ENCODE data around the gene HOXA5.

Gene HOXA5

DNA sequence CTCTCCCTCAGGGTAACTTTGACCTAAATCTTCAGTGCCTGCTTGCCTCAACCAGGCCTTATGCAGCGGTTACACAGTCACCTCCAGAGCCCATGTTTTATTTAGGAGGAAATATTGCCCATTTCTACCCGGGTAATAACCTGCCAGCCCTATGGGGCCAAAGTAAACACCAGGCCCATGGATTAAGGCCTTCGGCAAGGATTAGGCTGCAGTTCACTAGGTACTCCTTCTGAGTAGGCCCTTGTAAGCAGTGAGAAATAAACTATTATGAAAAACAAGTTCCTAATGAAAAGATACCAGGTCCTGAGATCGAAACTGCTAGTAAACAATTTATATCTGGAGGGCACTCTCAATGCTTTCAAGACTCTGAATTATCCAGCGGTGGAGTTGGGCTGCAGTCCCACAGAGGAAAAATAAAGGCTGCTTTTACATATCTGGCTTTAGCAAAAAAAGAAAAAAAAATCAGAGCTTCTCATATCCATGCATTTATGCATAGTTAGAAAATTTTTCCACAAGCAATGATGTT, 34.4 kb upstream of the HOXA5 start (continued):
- TF ChIP-seq, protein P1, sequence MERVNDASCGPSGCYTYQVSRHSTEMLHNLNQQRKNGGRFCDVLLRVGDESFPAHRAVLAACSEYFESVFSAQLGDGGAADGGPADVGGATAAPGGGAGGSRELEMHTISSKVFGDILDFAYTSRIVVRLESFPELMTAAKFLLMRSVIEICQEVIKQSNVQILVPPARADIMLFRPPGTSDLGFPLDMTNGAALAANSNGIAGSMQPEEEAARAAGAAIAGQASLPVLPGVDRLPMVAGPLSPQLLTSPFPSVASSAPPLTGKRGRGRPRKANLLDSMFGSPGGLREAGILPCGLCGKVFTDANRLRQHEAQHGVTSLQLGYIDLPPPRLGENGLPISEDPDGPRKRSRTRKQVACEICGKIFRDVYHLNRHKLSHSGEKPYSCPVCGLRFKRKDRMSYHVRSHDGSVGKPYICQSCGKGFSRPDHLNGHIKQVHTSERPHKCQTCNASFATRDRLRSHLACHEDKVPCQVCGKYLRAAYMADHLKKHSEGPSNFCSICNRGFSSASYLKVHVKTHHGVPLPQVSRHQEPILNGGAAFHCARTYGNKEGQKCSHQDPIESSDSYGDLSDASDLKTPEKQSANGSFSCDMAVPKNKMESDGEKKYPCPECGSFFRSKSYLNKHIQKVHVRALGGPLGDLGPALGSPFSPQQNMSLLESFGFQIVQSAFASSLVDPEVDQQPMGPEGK (CRISPR knock-in tag; IDR thresholded peaks at IDR 0.05; ENCODE audit: borderline replicate concordance), result no peak
- no peak for TF ChIP-seq ESRRG (CRISPR knock-in tag; IDR thresholded peaks at IDR 0.05)
- no peak for TF ChIP-seq OSR1 (CRISPR knock-in tag; IDR thresholded peaks at IDR 0.05)

DNA sequence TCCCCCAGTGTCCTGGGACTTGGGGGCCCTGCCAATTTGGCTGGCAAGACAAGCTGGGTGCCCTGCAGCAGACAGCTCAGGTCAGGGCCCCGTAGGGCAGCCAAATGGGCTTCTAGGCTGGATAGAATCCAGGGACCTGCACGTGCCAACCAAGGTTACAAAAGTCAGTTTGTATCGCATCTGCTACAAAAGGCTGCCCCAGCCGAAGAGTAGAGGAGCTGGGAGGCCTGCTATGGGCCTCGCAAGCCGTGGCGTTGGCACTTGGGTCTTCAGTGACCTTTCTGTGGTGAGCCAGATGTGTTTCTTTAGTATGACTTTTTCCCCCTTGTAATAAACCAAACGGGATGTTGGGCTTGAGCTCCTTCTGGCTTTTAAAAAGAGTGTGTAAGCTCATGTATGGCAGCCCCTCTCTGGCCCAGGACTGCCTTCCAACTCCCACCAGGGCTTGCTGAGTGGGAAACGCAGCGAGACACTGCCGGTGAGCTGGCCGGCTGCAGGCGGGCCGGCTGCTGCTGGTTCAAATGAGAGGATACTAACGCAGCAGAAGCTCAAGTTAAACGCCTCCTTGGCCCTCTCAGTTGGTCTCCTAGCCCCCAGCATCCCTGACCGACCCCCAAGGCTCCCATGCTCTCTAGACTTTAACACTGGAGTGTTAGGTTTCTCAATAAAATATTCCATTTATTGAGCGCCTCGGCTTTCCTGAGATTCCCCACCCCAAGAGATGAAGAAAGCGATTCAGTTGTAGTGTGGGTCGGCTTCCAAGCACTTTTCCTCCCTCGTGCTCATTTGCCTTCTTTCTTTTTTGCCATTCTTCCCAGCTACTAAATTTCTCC, 33.7 kb upstream of the HOXA5 start:
- ATAC-seq, result no peak
- TF ChIP-seq ZNF70 (CRISPR knock-in tag; IDR thresholded peaks at IDR 0.05), result no peak
- no peak for TF ChIP-seq PPARA (CRISPR knock-in tag; IDR thresholded peaks at IDR 0.05; ENCODE audit: borderline replicate concordance)
- TF ChIP-seq ZFP3 (CRISPR knock-in tag; IDR thresholded peaks at IDR 0.05), result no peak
- TF ChIP-seq TOX (CRISPR knock-in tag; IDR thresholded peaks at IDR 0.05; ENCODE audit: borderline replicate concordance), result no peak
- no peak for TF ChIP-seq RARB (CRISPR knock-in tag; IDR thresholded peaks at IDR 0.05)
- TF ChIP-seq, protein P2, sequence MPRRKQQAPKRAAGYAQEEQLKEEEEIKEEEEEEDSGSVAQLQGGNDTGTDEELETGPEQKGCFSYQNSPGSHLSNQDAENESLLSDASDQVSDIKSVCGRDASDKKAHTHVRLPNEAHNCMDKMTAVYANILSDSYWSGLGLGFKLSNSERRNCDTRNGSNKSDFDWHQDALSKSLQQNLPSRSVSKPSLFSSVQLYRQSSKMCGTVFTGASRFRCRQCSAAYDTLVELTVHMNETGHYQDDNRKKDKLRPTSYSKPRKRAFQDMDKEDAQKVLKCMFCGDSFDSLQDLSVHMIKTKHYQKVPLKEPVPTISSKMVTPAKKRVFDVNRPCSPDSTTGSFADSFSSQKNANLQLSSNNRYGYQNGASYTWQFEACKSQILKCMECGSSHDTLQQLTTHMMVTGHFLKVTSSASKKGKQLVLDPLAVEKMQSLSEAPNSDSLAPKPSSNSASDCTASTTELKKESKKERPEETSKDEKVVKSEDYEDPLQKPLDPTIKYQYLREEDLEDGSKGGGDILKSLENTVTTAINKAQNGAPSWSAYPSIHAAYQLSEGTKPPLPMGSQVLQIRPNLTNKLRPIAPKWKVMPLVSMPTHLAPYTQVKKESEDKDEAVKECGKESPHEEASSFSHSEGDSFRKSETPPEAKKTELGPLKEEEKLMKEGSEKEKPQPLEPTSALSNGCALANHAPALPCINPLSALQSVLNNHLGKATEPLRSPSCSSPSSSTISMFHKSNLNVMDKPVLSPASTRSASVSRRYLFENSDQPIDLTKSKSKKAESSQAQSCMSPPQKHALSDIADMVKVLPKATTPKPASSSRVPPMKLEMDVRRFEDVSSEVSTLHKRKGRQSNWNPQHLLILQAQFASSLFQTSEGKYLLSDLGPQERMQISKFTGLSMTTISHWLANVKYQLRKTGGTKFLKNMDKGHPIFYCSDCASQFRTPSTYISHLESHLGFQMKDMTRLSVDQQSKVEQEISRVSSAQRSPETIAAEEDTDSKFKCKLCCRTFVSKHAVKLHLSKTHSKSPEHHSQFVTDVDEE (CRISPR knock-in tag; IDR thresholded peaks at IDR 0.05), result no peak
- no peak for TF ChIP-seq ARNTL (CRISPR knock-in tag; IDR thresholded peaks at IDR 0.05; ENCODE audit: borderline replicate concordance, low read depth)
- no peak for TF ChIP-seq SNAI2 (CRISPR knock-in tag; IDR thresholded peaks at IDR 0.05)
- TF ChIP-seq, protein P1 (CRISPR knock-in tag; IDR thresholded peaks at IDR 0.05; ENCODE audit: borderline replicate concordance), result no peak
- TF ChIP-seq ZC3H10 (CRISPR knock-in tag; IDR thresholded peaks at IDR 0.05), result no peak
- TF ChIP-seq CSDC2 (CRISPR knock-in tag; IDR thresholded peaks at IDR 0.05), result no peak
- TF ChIP-seq ESRRG (CRISPR knock-in tag; IDR thresholded peaks at IDR 0.05), result no peak
- no peak for TF ChIP-seq ZNF8 (CRISPR knock-in tag; IDR thresholded peaks at IDR 0.05)
- TF ChIP-seq, protein P3, sequence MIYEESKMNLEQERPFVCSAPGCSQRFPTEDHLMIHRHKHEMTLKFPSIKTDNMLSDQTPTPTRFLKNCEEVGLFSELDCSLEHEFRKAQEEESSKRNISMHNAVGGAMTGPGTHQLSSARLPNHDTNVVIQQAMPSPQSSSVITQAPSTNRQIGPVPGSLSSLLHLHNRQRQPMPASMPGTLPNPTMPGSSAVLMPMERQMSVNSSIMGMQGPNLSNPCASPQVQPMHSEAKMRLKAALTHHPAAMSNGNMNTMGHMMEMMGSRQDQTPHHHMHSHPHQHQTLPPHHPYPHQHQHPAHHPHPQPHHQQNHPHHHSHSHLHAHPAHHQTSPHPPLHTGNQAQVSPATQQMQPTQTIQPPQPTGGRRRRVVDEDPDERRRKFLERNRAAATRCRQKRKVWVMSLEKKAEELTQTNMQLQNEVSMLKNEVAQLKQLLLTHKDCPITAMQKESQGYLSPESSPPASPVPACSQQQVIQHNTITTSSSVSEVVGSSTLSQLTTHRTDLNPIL (CRISPR knock-in tag; IDR thresholded peaks at IDR 0.05; ENCODE audit: low read depth), result no peak
- no peak for TF ChIP-seq OSR1 (CRISPR knock-in tag; IDR thresholded peaks at IDR 0.05)
- no peak for TF ChIP-seq ZNF565 (CRISPR knock-in tag; conservative IDR thresholded peaks at IDR 0.05; ENCODE audit: low read depth)
- no peak for TF ChIP-seq POU6F1 (CRISPR knock-in tag; IDR thresholded peaks at IDR 0.05; ENCODE audit: borderline replicate concordance, low read depth)
- no peak for TF ChIP-seq GLIS3 (CRISPR knock-in tag; IDR thresholded peaks at IDR 0.05)
- TF ChIP-seq ZFP30 (CRISPR knock-in tag; IDR thresholded peaks at IDR 0.05), result no peak
- no peak for TF ChIP-seq ISL1 (CRISPR knock-in tag; IDR thresholded peaks at IDR 0.05)

- ATAC-seq, result no peak
- TF ChIP-seq, protein P3 (CRISPR knock-in tag; IDR thresholded peaks at IDR 0.05; ENCODE audit: low read depth), result no peak
- TF ChIP-seq ARNTL (CRISPR knock-in tag; IDR thresholded peaks at IDR 0.05; ENCODE audit: borderline replicate concordance, low read depth) (no peak), CSDC2 (CRISPR knock-in tag; IDR thresholded peaks at IDR 0.05) (no peak), RARB (CRISPR knock-in tag; IDR thresholded peaks at IDR 0.05) (no peak), SNAI2 (CRISPR knock-in tag; IDR thresholded peaks at IDR 0.05) (no peak), BACH2 (CRISPR knock-in tag; IDR thresholded peaks at IDR 0.05; ENCODE audit: borderline replicate concordance) (no peak), CSRNP3 (CRISPR knock-in tag; IDR thresholded peaks at IDR 0.05) (no peak), ESRRG (CRISPR knock-in tag; IDR thresholded peaks at IDR 0.05) (no peak), ZNF8 (CRISPR knock-in tag; IDR thresholded peaks at IDR 0.05) (no peak), GLIS3 (CRISPR knock-in tag; IDR thresholded peaks at IDR 0.05) (no peak), OSR1 (CRISPR knock-in tag; IDR thresholded peaks at IDR 0.05) (no peak)
- TF ChIP-seq, protein P1 (CRISPR knock-in tag; IDR thresholded peaks at IDR 0.05; ENCODE audit: borderline replicate concordance), result no peak
These were observed 33.0 kb upstream of the HOXA5 start for GRCh38 chr7:27176524-27176845.
